ENCODE measurements around the gene ROBO2.

DNA sequence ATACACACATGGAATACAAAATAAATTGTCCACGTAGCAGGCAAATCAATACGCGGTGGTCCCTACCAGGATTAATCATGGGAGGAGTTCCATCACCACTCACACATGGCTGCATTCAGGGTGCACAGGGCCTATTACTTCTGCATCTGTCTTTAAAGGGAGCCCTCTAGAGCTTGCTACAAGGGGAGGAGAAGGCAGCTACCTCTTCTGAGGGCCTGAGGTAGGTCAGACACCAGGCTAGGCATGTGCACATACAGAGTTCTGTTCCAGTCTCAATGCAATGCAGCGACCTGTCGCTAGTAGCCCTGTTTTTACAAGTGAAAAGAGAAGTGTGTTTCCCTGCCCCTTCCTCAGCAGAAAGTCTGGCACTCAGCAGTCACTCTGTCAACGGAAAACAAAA lies 102.7 kb downstream of the ROBO2 start:
- TF ChIP-seq FOSL1 (IDR thresholded peaks at IDR 0.05; ENCODE audit: low read depth) (no peak), CEBPB (IDR thresholded peaks at IDR 0.05; ENCODE audit: low read depth) (no peak), POLR2A (IDR thresholded peaks at IDR 0.05; ENCODE audit: borderline replicate concordance, extremely low read depth, insufficient read depth, insufficient read length) (no peak), POLR2AphosphoS5 (IDR thresholded peaks at IDR 0.05; ENCODE audit: low read depth, low read length) (no peak), JUND (IDR thresholded peaks at IDR 0.05) (no peak), SIN3A (IDR thresholded peaks at IDR 0.05; ENCODE audit: low read depth) (no peak), EZH2phosphoT487 (IDR thresholded peaks at IDR 0.05; ENCODE audit: borderline replicate concordance) (no peak), SP1 (IDR thresholded peaks at IDR 0.05; ENCODE audit: low read depth) (no peak), RAD21 (IDR thresholded peaks at IDR 0.05; ENCODE audit: low read depth) (no peak), ZNF274 (IDR thresholded peaks at IDR 0.05; ENCODE audit: low read depth, low read length) (no peak), EZH2 (IDR thresholded peaks at IDR 0.05) (no peak), ZFX (IDR thresholded peaks at IDR 0.05) (no peak)
- TF ChIP-seq, protein P1, sequence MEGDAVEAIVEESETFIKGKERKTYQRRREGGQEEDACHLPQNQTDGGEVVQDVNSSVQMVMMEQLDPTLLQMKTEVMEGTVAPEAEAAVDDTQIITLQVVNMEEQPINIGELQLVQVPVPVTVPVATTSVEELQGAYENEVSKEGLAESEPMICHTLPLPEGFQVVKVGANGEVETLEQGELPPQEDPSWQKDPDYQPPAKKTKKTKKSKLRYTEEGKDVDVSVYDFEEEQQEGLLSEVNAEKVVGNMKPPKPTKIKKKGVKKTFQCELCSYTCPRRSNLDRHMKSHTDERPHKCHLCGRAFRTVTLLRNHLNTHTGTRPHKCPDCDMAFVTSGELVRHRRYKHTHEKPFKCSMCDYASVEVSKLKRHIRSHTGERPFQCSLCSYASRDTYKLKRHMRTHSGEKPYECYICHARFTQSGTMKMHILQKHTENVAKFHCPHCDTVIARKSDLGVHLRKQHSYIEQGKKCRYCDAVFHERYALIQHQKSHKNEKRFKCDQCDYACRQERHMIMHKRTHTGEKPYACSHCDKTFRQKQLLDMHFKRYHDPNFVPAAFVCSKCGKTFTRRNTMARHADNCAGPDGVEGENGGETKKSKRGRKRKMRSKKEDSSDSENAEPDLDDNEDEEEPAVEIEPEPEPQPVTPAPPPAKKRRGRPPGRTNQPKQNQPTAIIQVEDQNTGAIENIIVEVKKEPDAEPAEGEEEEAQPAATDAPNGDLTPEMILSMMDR (IDR thresholded peaks at IDR 0.05 in 2 of 3, conservative IDR thresholded peaks at IDR 0.05 in 1 of 3; ENCODE audit: borderline replicate concordance in 1 of 3, insufficient read depth in 1 of 3, low read depth in 2 of 3, low read length in 2 of 3) = no peak

All from HCT116 (cell line).